Fibroblast of lung (primary cell): ENCODE measurements around the gene SCO2. TPM values are rescaled to one million over a fixed set of nuclear protein-coding genes. Genes with fewer than 3 reads are reported as not detected.

Experiments
- DNase-seq, 2 donors: peaks; one replicate each; pipeline versions ENCODE4 v3.0.0 to v3.0.0-alpha.2; 2010; ENCODE audit warnings: low read depth in 2 of 2
- H2AFZ ChIP-seq: 2 replicates; pipeline ENCODE4 v1.5.1; 2012; ENCODE audit warnings: low read length, control low read depth, inconsistent platforms
- H3K27ac ChIP-seq: 2 replicates; pipeline ENCODE4 v1.5.1; 2011; ENCODE audit warnings: low read length, control low read depth; ENCODE audit not compliant: insufficient read depth
- H3K27me3 ChIP-seq: 2 replicates; pipeline ENCODE4 v1.5.1; 2011; ENCODE audit warnings: mild to moderate bottlenecking, low read length; ENCODE audit not compliant: control insufficient read depth, insufficient read depth
- H3K36me3 ChIP-seq: 2 replicates; pipeline ENCODE4 v1.5.1; 2011; ENCODE audit warnings: low read length; ENCODE audit not compliant: control insufficient read depth, insufficient read depth
- H3K4me1 ChIP-seq: 2 replicates; pipeline ENCODE4 v1.5.1; 2011; ENCODE audit warnings: low read length; ENCODE audit not compliant: control insufficient read depth, insufficient read depth; ENCODE audit errors: extremely low read depth
- H3K4me2 ChIP-seq: 2 replicates; pipeline ENCODE4 v1.5.1; 2011; ENCODE audit warnings: low read length, control low read depth; ENCODE audit not compliant: insufficient read depth; ENCODE audit errors: extremely low read depth
- H3K4me3 ChIP-seq, 4 experiments: fragments of 200-600 bp in 1 of 4; sonication (generic) in 1 of 4; replicated peaks in 1 of 4; 2 replicates each; pipeline ENCODE4 v1.5.1; 2011 to 2016; ENCODE audit warnings: low read length in 4 of 4, low read depth in 3 of 4, mild to moderate bottlenecking in 3 of 4, control low read depth in 2 of 4, inconsistent platforms in 1 of 4, mixed read lengths in 1 of 4; ENCODE audit not compliant: insufficient read depth in 1 of 4; ENCODE audit errors: control extremely low read depth in 1 of 4
- H3K79me2 ChIP-seq: 2 replicates; pipeline ENCODE4 v1.5.1; 2012; ENCODE audit warnings: mild to moderate bottlenecking, low read length, inconsistent platforms; ENCODE audit not compliant: control insufficient read depth, insufficient read depth
- H3K9ac ChIP-seq: 2 replicates; pipeline ENCODE4 v1.5.1; 2011; ENCODE audit warnings: mild to moderate bottlenecking, low read length, control low read depth; ENCODE audit not compliant: insufficient read depth
- H3K9me3 ChIP-seq: 2 replicates; pipeline ENCODE4 v1.5.1; 2012; ENCODE audit warnings: low read depth, low read length; ENCODE audit not compliant: control insufficient read depth, insufficient read depth
- H4K20me1 ChIP-seq: 2 replicates; pipeline ENCODE4 v1.5.1; 2011; ENCODE audit warnings: low read length; ENCODE audit not compliant: control insufficient read depth, insufficient read depth; ENCODE audit errors: extremely low read depth
- CTCF ChIP-seq, 2 donors: IDR thresholded peaks in 1 of 2; conservative IDR thresholded peaks in 1 of 2; 1 replicate in 1 of 2; 2 replicates in 1 of 2; pipeline ENCODE4 v1.5.1; 2011 to 2012; ENCODE audit warnings: low read length in 2 of 2, control low read depth in 1 of 2, inconsistent platforms in 1 of 2, low read depth in 1 of 2, mild to moderate bottlenecking in 1 of 2
- EZH2 ChIP-seq: IDR thresholded peaks from 2 replicates; pipeline ENCODE4 v1.5.1; 2012; ENCODE audit warnings: low read length, control low read depth, mild to moderate bottlenecking; ENCODE audit errors: missing control alignments
- polyA plus RNA-seq, 2 donors: library from polyadenylated mRNA; depleted of rRNA in 1 of 2; stranded (reverse) in 1 of 2; unstranded in 1 of 2; fragments of >200 nt; gene quantifications; 2 replicates each; pipeline ENCODE4 v1.2.1, GENCODE V29; 2011 to 2012; ENCODE audit warnings: missing spikeins in 1 of 2
- total RNA-seq: library from RNA; depleted of rRNA; stranded (reverse); fragments of >200 nt; gene quantifications from 2 replicates; pipeline ENCODE4 v1.2.1, GENCODE V29; 2014

SCO2 gene
- total and polyA plus RNA-seq, 2 donors (not counting 1 experiment from before 2014, with no cell fraction given): 0.42 to 3.1 TPM

- DNase-seq: peak; percentile 23 to 35
- H3K79me2 ChIP-seq: peaks cover 18% of the 10 kb centered on the region
- H4K20me1 ChIP-seq: no peaks in the 10 kb centered on the region
- no peak overlapping the region for H2AFZ ChIP-seq
- peak overlapping the region; percentile 71 for H3K27ac ChIP-seq
- peak overlapping the region; percentile 84 for H3K9ac ChIP-seq
- peak overlapping the region; percentile 48 to 82 (median 58) for H3K4me3 ChIP-seq
- TF ChIP-seq CTCF (conservative IDR thresholded peaks at IDR 0.05 in 1 of 2, IDR thresholded peaks at IDR 0.05 in 1 of 2; ENCODE audit: low read depth in 1 of 2, low read length in 2 of 2) (no peak), EZH2 (no peak)
- H3K4me1 ChIP-seq: peaks cover 21% of the 10 kb centered on the region
- no peaks in the 10 kb centered on the region for H3K9me3 ChIP-seq
- H3K36me3 ChIP-seq: peaks cover 9% of the 10 kb centered on the region
- H3K4me2 ChIP-seq: peak overlapping the region; percentile 81
- H3K27me3 ChIP-seq: peaks cover 11% of the 10 kb centered on the region
Observed at GRCh38 chr22:50526834-50527801, 1.7 kb upstream of the SCO2 start.

GRCh38 chr22:50526108-50526833 is 873 bp upstream of the SCO2 start:
- H3K4me2 ChIP-seq: peak overlapping the region; percentile 81
- peaks cover 9% of the 10 kb centered on the region for H3K27me3 ChIP-seq
- H4K20me1 ChIP-seq: no peaks in the 10 kb centered on the region
- peaks cover 16% of the 10 kb centered on the region for H3K36me3 ChIP-seq
- peaks cover 19% of the 10 kb centered on the region for H3K4me1 ChIP-seq
- H3K4me3 ChIP-seq: peak overlapping the region; percentile 53 to 82 (median 58)
- H3K79me2 ChIP-seq: peaks cover 18% of the 10 kb centered on the region
- H3K9ac ChIP-seq: peak overlapping the region; percentile 84
- DNase-seq: peak; percentile 69 to 72
- no peaks in the 10 kb centered on the region for H3K9me3 ChIP-seq
- H3K27ac ChIP-seq: peak overlapping the region; percentile 71
- peak overlapping the region; percentile 17 for H2AFZ ChIP-seq
- peak; percentile 15 to 51 for TF ChIP-seq CTCF (conservative IDR thresholded peaks at IDR 0.05 in 1 of 2, IDR thresholded peaks at IDR 0.05 in 1 of 2; ENCODE audit: low read depth in 1 of 2, low read length in 2 of 2)
- TF ChIP-seq EZH2: no peak

GRCh38 chr22:50525858-50526107 is 385 bp upstream of the SCO2 start:
- Histone ChIP-seq H3K9me3 (no peaks in the 10 kb centered on the region), H3K4me3 (peak overlapping the region; percentile 19 to 82 (median 57)), H3K4me2 (peak overlapping the region; percentile 64), H3K9ac (peak overlapping the region; percentile 84), H2AFZ (peak overlapping the region; percentile 17), H3K36me3 (peaks cover 17% of the 10 kb centered on the region), H3K27ac (peak overlapping the region; percentile 71), H3K79me2 (peaks cover 18% of the 10 kb centered on the region), H3K4me1 (peaks cover 16% of the 10 kb centered on the region), H4K20me1 (no peaks in the 10 kb centered on the region), H3K27me3 (peaks cover 6% of the 10 kb centered on the region)
- TF ChIP-seq EZH2 (no peak), CTCF (conservative IDR thresholded peaks at IDR 0.05 in 1 of 2, IDR thresholded peaks at IDR 0.05 in 1 of 2; ENCODE audit: low read depth in 1 of 2, low read length in 2 of 2) (no peak)
- DNase-seq: no peak
